ENCODE data around the gene TMTC2.

The TMTC2 gene

DNA sequence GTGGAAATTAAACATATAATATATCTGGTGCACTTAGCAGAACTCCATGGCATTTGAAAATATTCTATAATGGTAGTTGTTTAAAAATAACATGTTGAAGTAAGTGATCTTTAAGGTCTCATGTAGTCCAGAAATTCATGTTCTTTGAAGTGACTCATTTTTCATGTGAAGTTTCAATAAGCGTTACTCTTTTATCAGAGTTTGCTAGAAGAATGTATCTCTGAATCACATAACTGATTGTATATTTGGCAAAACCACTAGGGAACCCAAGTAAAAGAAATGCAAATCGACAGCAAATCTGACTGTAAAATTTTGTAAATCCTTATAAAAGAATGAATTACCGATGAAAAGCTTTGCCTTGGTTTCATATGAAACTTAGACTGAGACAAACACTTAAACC is 463.3 kb downstream of the TMTC2 start:
- DNase-seq, result no peak

DNA sequence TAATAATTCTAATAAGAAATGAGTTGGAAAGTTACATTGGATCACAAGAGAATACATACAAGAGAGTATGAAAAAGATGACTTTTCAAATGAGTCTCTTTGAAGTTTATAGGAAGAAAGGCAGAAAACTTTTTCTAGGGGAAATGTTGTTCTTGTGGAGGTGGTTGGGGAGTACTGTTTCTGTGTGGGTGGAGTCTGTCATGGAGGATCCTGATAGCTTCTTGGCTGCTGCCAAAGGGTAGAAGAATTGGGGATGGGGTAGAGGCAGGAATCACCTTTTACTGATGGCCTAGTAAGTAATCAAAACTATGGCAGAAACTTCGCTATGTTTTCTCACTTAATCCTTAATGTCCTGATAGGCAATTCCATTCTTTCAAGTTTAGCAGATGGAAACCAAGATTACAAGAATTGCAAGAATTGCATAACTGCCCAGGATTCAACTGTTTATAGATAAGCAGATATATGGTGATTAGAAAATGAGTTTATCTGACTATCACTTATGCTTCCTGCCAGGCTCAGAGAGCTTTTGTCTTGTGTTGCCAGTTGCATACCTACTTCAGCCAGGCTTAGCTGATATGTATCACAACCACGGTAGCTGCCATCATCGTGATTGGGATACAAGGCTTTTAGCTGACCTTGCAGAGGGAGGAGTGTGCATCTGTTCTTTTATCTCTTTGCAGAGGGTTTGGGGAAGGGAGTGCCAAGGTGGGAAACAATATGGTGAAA is 463.9 kb downstream of the TMTC2 start:
- DNase-seq, result no peak

DNA sequence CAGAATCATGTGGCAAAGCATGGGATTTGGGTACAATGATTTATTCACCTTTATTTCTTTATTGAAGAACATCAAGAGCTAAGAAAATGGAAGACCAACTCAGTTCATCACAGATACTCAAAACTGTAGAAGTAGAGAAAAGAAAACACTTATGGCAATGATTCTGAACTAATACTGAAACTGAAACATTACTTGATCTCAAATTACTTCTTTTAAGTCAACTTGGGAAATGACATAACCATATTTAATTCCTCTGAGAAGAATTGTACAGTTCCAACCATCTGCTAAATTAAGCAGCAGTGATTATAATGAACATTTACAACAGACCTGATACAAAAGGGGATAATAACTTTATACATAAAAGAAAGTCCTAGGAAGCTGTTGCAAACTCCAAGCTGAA is 466.5 kb downstream of the TMTC2 start:
- DNase-seq, result no peak

DNA sequence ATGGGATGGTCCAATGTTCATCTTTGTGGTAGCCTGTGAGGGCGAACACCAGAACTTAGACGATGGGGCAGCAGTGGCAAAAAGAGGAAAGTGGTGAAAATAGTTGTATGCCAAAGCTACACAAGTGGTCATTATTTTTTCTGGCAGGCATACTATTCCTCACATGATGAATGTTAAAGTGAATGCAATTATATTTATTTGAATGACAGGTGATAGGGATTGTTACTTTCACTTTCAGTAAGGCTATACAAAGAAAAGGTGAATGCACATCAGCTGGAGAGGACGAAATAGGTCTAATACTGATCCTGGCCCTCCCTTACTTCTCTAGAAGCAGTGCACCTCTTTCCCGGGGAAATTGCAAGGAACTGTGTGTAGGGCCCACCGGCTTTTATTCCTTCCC is 470.1 kb downstream of the TMTC2 start:
- DNase-seq, result no peak

DNA sequence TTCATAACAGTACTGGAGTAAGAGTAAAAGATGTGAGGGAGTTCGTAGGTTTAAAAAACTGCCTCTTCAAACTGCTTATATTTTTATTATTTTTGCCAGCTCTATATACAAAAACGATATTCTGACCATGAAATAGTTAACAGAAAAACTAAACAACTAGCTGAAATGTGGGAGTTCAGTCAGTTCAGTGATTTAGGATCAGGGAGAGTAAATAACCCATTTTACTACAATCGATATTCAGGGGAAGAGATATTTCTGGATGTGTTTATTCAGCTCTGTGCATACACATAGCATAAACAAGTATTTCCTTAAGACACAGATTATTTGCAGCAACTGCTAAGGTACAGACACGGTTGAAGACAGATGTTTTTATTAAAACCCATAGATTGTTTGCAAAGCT is 470.9 kb downstream of the TMTC2 start:
- DNase-seq, result no peak

DNA sequence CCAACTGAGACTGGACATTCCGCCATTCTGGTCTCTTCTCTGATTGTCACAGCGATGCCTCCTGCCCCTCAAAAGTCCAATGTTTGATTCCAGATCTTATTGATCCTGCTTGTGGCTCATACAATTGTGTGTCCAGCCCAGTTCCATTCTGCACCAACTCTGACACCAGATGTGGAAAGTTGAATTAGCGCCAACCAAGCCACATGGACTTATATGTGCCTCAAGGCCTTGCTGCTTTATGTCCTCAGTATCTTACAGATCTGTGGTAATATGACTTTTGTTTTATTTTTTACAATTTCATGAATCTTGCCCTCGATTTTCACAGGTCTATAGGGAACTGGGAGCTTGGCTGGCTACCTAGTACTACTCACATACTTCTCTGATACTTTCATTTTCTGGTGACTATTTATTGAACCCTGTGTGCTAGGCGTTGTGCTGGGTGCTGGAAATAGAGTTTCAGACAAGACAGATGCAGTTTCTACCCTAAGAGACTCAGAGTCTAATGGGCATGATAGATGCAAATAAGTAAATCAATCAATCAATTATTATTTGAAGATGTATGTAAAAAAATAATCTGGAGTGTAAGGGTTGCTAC is 472.0 kb downstream of the TMTC2 start:
- DNase-seq, result no peak

DNA sequence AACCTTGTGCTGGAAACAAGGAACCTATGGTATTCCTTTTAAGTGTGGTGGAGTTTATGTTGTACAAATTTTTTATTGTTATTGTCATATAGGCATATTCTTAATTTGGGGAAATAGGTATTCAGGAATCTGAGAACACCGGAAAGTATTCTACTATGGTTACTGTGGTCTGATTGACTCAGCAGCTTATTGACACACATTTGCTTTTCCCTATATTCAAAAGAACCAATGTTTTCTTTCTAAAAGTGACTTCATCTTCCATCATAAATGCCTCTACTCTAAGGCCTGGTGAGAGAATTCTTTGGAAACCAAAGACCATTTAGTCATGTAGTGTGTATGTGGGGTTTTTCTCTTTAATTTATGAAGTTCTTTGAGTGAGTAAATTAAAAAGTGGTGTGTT is 474.8 kb downstream of the TMTC2 start:
- DNase-seq, result no peak

DNA sequence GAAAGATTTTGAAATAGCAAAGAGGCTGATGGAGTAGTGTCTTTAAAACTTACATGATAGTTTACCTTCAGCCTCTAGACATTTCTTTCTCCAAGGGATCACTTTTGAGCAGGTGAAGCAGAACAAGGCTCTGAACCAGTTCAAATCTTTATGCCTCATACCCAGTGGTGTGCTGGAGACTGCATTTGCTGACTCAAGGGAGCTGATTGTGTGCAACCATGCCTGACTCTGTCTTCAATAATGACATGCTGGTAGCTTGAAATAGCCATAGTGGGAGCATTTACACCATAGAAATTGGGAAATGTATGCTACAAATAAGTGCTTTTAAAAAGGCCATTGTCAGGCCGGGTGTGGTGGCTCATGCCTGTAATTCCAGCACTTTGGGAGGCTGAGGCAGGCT is 482.0 kb downstream of the TMTC2 start:
- DNase-seq, result no peak

DNA sequence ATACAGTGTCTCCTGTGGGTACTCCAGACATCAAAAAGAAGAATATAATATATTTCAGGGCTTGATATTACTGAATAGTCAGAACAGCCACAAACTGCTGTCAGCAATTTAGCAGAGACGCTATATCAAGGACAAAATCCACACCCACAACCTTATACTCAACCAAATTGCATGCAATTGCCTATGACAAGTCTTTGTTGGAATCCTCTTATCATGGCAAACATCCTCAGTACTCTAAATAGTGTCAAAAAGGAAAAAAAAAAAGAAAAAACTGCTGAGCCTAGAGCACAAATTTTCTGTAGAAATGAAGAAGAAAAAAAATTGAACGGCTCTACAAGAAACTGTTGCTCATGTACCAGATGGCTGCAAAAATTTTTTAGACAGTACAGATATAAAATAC is 485.7 kb downstream of the TMTC2 start:
- DNase-seq, result no peak

DNA sequence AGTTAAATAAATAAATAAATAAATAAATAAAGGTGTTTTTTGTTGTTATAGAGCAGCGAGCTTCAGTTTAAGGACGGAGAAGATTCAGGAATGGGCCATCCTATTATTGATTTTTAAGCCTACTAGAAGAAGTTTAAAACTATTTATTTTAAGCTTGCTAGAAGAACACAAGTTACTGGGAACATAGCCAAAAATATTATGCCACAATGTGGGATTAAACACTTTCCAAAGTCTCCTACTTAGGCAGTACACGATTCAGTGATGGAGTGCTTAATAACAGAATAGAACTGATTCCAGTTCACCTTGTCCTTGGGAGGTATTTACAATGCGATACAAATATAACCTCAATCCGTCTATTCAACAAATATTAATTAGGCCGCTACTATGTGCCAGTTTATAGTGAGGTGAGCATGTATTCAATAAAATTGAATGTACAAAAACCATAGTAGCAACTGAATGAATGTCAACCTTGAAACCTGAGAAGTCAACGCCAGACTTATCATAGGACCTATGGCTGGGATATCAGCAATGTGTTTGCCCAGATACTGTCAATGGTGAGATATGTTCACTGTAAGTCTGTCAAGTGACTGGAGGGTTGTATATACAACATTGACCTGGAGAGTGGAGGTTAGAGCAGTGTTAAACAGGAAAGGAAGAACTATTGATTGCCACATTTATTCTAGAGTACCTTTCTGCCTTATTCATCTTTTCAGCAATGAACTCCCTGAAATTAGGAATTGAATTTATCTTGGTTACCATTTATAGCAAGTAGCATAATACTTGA is 486.4 kb downstream of the TMTC2 start:
- DNase-seq, result no peak

DNA sequence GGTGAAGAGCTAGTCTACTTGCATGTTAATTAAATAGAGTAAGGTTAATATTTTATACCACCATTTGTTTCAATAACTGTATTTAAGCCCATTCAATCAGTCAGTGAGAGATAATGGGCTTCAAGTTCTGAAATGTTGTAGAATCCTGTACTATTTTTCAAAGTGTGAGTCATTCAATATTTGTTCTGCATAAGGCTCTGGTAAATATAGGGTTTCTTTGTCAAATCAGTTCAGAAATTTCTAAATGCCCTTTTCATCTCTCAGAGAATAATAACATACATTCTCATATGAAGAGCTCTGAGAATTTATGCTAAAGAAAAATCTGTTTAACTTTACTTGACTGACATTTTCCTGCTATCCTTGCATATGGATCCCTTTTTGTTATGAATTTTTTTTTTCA is 493.3 kb downstream of the TMTC2 start:
- DNase-seq, result no peak

DNA sequence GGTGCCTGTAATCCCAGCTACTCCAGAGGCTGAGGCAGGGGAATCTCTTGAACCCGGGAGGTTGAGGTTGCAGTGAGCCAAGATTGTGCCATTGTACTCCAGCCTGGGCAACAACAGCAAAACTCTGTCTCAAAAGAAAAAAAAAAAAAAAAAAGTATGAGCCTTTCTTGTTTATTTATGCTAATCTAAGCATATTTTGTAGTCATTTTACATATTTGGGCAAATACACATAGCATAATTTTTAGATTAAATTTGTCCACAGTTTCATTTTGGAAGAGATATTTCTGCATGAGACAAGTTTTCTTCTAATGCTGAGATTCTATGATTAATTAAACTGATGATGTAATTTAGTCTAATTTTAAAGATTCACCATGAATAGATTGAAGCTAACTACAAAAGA is 494.4 kb downstream of the TMTC2 start:
- no peak for DNase-seq

DNA sequence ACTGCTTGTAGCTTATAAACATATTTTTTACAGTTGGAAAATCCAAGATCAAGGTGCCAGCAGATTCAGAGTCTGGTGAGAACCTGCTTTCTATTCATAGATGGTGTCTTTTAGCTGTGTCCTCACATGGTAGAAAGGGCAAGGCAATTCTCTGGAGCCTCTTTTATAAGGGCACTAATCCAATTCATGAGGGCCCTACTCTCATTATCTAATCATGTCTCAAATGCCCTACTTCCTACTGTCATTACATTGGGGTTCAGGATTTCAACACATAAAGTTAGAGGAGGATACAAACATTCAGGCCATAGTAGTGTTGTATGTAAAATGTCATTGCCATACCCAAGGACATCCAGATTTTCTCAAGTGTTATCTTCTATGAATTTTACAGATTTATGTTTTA is 496.4 kb downstream of the TMTC2 start:
- no peak for DNase-seq

Measured in NCI-H2107 (cell line).